Nucleus accumbens (tissue), 56 donors: ENCODE measurements around the gene AHRR.

Experiments used
- DNase-seq, 56 donors: peaks; one replicate each; lab custom pipeline; 2025; lab: John Stamatoyannopoulos, UW

The AHRR gene

DNA sequence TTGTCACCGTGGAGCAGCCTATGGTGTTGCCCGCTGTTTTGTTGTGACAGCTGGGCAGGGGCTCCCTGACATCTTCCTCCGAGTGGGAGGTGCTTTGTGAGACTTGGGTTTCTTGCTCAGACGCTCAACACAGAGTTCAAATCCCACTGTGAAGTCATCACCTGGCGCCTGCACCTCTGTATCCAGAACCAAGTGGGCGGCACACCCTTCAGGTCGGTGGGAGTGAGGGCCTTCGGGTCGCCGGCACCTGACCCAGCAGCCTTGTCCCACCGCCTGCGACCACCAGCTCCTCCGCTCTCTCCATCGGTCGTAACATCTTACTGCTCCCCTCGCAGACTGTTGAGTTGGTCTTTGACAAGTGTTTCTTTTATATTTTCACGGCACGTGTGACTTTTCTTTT, 83.9 kb downstream of the AHRR start:
- DNase-seq = no peak

DNA sequence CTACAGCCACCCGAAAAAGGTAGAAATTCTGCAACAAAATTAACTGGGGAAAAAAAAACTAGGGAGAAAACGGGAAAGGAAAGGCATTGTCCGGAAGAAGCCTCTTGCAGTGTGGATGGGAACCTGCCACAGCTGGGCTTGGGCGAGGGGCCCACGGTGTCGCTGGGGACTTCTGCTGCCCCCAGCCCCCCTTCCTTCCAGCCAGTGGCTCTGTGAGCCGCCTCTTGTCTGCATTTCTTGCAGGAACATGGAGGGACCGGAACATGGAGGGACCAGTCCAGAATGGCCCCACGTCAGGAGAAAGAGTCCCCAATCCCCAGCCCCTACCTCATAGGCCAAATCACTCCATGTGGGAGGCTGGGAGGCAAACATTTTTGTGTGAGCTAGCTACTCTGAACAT, 84.5 kb downstream of the AHRR start:
- no peak for DNase-seq

DNA sequence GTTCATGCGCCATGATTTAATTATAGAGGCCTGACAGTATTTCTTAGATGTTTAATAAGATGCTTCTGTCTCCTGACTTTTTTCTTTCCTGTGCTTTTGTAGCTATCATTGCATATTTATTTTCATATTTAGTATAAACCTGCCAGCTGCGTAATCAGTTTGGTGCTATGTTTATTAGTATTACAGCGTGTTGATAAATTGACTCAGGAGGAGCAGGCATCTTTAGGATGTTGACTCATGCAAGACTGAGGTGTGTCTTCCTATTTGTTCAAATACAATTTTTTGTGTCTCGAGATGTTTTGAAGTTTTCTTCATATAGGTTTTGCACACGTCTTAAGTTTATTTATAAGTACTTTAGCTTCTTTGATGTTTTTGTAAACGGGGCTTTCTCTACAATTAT, 85.5 kb downstream of the AHRR start:
- no peak for DNase-seq

DNA sequence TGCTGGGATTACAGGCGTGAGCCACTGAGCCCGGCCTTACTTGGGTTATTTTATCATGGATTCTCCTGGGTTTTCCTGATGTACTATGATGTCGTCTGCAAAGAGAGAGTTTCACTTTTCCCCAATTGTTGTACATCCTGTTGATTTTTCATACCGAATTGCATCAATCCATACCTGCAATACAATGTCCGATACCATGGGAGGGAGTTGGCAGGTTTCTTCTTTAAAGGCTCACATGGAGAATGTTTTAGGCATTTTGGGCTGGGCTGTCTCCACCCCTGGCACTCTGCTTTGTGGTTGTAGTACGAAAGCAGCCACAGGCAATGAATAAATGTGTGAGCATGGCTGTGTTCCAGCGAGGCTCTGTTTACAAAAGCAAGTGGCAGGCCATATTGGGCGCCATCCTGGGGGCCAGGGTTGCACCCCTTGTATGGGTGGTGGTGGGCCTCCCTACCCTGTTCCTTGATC, 86.3 kb downstream of the AHRR start:
- DNase-seq = no peak

- DNase-seq = no peak
Observed at GRCh38 chr5:410911-411517, 89.5 kb downstream of the AHRR start.

DNA sequence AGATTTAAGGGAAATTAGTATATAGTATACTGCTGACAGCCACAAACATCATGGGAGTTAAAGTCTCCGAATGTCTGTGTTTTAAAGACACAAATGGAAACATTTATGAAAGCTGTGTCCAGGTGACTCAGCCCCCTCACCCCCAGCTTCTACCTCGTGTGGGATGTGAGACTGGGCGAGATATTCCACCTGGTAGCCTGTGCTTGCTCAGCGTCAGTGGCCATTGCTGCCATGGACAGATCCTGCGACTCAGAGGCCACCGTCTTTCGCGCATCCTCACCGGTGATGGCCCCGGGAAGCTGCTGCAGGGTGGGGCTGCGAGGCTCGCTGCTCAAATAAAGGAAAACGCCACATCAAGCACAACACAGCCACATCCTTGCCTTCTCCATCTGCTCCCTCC, 90.2 kb downstream of the AHRR start:
- DNase-seq = no peak

DNA sequence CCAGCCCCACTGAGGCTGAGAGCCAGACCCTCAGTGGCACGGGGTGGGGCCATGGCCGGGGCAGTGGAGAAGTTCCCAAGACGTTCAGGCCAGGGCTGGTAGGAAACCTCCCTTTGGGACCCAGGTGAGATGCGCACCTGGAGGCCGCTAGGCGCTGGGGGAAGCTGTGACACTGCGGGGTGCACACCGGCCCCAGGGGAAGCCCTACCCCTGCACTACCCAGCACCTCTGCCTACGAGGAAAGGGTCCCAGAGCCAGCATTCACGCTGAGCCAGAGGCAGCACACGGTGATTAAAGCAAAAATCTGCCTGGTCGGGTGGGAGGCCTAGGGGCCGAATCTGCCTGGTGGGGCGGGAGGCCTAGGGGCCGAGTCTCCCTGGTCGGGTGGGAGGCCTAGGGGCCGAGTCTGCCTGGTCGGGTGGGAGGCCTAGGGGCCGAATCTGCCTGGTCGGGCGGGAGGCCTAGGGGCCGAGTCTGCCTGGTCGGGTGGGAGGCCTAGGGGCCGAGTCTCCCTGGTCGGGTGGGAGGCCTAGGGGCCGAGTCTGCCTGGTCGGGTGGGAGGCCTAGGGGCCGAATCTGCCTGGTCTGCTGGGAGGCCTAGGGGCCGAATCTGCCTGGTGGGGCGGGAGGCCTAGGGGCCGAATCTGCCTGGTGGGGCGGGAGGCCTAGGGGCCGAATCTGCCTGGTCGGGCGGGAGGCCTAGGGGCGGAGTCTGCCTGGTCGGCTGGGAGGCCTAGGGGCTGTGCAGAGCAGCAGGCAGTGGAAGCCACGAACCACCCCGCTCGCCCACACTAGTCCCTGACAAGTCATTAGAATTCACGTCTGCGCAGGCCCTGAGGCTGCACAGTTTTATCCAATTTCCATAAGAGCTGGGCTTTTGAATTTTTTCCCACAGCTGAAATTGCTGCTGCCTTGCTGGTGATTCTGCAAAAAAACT, 93.7 kb downstream of the AHRR start:
- peak in 9 of 56 donors; percentile 7 to 82 (median 30) for DNase-seq

DNA sequence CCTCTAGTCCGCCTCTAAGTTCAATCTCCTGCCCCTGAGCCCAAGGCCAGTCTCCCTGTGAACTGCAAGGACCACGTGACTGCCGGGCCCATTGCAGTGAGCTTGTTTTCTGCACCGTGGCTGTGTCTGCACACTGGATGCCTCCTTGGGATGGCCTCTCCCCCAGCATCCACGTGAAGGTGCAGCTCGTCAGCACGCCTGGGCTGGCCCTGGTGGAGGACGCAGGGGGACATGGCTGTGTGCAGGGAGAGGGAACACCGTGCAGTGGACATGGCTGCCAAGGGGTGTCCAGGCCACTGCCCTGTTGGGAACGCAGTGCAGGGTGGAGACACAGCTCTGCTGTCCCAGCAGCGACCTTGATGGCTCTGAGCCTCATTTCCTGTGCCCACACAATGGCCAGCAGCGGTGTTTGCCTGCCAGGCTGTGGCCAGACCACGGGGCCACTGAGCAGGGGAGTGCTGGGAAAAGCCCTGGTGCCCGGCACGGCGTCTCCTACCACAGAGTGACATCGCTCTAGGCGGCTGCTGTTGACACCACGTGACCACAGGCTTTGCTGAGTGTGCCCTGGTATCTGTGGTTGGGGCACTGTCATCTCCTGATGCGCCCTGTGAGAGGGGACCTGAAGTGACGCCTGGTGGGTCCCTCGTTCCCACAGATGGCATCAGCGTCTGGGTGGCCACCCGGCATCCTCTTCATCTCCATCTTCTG, 94.6 kb downstream of the AHRR start:
- DNase-seq = no peak

GRCh38 chr5:416636-416960, 95.1 kb downstream of the AHRR start:
- no peak for DNase-seq

DNA sequence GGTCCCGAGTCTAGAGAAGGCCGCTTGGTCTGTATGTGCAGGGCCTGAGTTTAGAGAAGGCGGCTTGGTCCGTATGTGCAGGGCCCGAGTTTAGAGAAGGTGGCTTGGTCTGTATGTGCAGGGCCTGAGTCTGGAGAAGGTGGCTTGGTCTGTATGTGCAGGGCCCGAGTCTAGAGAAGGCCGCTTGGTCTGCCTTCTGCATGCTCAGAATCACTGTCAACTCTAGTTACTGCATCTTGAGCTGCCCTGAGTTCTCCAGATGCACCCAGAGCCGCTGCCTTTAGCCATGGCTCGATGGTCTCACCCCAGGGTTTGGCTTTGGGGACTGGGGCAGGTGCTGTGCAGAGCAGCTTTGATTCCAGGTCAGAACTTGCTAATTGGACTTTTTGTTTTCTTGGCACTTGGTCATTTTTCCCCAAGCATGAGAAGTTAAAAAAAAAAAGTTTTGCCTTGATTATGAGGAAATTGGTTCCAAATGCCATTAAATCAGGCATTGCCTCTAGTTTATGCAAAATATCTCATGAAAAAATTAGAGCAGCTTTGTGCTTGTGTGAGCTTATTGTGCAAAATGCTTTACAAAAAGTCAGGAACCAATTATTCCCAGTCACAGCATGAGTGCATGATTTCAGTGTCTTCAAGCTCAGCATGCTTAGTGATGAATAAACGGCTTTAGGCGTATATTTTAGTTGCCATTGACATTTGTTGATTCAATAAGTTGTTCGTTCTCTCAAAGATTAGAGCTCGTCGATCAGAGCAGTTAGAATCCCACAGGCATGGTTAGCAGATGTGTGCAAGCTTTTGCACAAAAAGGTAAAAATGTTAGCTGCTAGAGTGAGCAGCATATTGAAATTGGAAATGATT, 96.0 kb downstream of the AHRR start:
- no peak for DNase-seq

- DNase-seq = no peak
Observed at GRCh38 chr5:418162-419121, 96.9 kb downstream of the AHRR start.

GRCh38 chr5:419970-420369, 98.5 kb downstream of the AHRR start:
- no peak for DNase-seq

- no peak for DNase-seq
Observed at GRCh38 chr5:420632-421286, 99.2 kb downstream of the AHRR start.

- no peak for DNase-seq
Observed at GRCh38 chr5:421287-421880, 99.9 kb downstream of the AHRR start.

GRCh38 chr5:421901-422300, 100.4 kb downstream of the AHRR start:
- DNase-seq = no peak

DNA sequence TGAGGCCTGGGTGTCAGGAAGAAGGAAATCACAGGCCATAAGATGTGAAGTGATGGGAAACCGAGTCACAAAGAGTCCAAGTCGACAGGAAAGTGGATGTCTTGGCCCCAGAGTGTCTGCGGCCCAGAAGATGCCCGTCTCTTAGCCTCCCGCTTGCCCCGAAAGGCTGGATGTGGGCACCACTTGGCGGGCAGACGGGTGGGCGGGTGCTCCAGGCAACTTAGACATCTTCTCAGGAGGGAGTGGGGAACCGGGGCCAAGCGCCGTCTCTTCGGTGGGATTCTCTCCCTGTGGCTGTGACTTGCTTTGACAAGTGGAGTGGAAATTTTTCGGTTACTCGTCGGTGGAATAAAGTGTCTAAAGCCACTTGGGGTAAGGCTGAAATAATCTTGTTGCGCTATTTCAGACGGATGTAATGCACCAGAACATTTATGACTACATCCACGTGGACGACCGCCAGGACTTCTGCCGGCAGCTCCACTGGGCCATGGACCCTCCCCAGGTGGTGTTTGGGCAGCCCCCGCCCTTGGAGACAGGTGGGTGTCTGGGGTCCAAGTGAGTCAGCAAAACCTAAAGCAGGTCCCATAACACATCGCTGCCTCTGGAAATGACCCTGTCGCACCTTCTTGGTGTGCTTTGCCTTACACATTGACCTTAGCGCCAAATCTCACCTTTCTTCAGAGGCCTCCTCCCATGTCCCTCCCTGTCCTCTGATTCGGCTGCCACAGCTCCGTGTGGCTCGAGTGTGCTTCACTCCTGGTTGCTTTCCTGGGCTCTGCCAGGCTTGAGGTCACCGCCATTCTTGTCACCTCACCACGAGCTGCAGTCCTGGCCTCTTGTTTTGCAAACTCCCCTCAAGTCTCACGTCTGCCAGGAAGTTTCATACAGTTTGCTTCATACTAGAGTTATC, 101.1 kb downstream of the AHRR start:
- DNase-seq = no peak

- DNase-seq = no peak
Observed at GRCh38 chr5:423233-423565, 101.7 kb downstream of the AHRR start.
